ENCODE measurements around the gene GPC6.
"Not testable (repeated sequence)": the region's sequence is repeated elsewhere in the genome, so short reads cannot be mapped to it uniquely, and the experiment has no call there.

The GPC6 gene

DNA sequence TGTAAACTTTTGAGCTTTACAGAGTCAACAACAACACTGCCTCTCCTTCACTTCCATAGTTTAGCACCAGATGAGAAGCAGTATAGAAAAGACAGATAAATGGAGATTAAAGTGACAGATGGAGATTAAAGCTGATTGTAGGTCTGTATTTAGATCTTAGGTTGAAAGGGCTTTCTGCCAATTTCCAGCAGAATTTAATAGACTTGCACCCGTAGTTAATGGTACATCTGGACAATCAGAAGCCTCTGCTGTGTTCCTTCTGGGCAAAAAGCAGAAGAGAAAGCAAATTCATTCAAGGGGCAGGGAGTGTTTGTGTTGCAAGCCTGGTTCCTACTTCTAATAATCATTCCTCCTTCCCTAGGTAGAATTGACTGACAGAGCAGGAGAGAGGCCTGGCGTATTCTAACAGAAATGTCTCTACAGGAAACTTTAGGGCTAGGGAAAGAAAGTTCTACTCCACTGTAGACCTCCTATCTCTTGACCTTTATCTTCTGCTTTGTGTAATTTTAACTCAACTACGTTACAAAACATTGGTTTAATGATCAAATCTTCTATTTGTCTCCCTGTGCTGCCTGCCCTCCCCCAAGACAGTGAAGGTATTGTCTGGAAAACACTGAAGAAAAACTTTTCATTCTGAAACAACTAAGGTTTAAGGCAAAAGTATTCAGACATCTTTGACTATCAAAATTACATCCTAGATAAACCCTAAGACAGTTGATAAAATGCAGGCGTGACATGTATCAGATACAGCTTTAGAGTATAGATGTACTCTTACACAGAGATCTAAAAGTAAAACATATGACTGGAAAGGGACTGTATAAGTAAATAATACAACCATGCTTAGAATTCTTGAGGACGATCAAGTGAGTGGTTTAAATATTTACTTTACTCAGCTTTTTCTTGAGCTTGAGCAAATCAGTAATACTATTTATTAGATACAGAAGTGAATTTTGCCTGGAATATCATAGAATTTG lies 44.4 kb downstream of the GPC6 start:
- no peak for FAIRE-seq

DNA sequence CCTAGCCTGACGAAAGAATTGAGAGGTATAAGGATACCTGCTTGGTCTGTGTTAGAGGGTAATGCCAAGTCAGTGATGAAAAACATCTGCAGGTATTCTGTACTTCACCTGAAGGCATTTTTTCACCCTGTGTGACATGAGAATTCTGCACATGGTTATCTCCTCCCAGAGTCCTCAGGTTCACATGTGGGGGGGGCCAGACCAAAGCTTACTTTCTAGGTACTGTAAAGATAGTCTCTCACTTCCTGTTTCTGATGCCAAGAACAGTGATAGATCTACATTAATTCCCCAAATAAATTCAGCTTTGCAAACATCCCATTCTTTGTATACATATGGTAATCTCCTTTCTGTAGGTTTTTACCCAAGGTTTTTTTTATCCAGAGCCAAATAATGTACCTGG lies 53.4 kb downstream of the GPC6 start:
- no peak for FAIRE-seq

DNA sequence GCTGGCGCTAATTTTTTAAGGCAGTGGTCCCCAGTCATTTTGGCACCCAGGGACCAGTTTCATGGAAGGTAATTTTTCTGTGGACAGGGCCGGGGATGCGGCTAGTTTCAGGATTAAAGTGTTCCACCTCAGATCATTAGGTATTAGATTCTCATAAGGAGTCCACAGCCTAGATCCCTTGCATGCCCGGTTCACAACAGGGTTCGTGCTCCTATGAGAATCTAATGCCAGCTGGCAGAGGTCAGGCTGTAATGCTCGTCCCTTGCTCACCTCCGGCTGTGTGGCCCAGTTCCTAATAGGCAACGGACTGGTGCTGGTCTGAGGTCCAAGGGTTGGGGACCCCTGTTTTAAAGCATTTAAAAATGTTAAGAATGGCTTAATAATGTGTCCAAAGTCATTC lies 54.1 kb downstream of the GPC6 start:
- FAIRE-seq = no peak

DNA sequence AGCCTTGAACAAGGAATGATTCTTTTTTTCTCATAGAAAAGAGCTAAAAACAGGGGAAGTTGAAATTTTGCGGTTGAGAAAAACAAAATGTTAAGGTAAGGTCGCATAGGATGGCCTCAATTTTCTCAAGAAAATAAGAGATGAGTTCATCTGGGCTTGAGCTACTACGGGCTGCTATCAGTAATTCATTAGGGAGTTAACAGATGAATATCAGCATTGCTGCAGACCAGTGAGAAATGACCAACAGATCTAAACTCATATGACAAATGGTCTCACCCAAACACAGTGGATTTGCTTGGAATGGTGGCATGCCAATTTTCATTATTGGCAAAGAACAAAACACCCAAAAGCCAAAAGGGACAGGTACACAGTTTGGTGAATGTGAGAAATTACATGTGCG lies 56.6 kb downstream of the GPC6 start:
- FAIRE-seq = no peak

DNA sequence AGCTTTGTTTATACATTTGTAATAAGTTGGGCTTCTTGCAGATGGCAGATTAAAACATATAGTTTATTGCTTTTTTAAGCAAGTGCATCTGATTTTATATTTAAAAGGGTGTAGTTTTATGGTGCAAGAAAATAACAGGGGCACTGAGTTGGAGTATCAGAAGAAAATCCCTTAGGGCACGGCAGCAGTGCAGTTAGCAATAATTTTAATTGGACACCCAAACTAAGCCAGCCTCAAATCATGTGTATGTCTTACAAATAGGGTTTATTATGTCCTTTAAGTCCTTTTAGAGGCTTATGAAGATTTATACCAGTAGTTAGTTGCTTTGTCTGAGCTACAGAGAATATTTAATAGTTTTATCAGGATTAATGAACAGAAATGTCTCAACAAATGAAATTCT lies 57.5 kb downstream of the GPC6 start:
- FAIRE-seq = no peak

DNA sequence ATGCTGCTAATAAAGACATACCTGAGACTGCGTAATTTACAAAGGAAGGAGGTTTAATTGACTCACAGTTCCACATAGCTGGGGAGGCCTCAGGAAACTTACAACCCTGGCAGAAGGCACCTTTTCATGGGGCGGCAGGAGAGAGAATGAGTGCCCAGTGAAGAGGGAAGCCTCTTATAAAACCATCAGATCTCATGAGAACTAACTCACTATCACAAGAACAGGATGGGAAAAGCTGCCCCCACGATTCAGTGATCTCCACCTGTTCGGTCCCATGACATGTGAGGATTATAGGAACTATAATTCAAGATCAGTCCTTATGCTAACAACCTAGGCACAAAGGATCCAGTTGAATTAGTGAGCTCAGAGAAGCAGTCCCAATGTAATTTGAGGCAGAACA lies 59.4 kb downstream of the GPC6 start:
- no peak for FAIRE-seq

DNA sequence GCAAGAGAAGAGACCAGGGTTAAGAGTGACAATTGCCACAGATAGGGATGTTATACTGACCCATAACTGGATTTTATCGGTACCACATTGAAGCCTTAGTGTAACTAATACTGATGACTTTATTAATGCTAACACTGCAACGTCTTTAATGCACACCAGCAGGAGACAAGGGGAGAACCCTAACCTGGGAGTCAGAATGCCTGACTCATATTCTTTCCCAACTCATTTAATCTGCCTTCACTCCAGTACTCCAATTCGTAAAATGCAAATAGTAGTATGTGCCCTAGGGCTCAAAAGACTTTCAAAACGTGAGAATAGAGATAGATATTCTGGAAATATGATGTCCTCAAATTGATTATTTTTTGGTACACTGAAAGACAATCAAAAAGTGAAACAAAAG lies 62.4 kb downstream of the GPC6 start:
- FAIRE-seq = no peak

DNA sequence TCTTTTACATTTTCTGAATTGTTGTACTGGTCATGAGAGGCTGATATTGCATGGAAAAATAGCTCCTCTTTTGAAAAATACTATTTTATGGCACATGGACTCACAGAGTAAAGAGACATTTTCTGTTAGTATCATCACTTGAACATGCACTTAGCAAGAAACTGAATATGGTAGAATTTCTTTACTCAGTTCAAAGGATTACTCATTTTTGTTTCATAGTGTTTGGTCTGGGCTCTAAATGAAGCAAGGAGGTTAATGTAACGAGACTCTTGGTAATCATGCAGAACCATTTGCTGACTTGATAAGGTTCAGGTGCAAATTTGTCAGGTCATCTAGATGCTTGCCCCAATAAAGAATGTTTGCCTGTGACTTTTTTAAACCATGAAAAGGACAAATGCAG lies 63.2 kb downstream of the GPC6 start:
- FAIRE-seq = no peak

DNA sequence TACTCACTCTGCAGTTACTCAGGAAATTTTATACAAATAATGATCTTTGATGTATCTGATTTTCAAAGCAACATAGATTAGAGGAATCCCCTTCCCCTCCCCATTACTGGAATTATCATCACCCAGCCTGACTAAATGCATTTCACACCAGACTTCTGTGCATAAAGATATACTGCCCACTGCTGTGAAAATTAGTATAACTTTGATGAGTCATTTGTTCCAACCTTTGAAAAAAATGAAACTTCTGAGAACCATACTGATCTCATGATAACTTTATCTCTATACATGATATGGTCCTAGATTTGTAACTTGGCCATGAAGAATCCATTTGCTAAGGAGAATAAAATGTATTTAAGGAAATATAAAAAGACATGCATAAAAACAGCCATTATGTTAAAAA lies 63.9 kb downstream of the GPC6 start:
- no peak for FAIRE-seq

DNA sequence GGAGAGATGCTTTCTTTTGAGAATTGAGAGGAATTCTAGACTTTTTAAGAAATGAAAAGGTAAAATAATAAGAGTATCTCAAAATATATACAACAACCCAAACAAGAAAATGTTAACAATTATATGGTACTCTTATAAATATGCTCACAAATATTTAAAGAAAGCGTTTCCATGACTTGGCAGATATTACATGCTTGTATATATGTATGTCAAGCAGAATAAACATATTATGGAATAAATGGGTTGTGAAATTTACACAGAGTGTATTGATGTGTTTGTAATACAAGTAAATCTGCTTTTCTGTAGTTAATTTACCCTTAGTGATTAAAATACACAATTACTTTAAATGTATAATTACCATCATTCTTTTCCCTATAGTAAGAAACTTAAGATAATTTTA lies 65.8 kb downstream of the GPC6 start:
- FAIRE-seq = no peak

DNA sequence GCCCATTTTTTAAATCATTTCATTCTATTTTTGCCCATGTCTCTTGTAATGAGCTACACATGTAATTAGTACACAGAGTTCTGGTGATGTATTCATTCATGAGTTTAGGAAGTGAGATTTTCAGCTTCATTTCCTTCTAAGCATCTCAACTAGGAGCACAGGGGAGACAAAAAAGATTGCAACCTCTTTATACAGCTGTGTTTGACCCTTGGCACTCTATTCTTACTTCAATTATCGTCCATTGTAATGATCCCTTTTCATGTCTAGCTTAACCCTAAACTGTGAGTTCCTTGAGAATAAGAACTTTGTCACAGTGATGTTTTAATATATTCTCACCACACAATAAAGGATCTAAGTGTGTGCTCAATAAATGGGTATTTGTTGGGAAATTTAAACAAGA lies 67.1 kb downstream of the GPC6 start:
- no peak for FAIRE-seq

DNA sequence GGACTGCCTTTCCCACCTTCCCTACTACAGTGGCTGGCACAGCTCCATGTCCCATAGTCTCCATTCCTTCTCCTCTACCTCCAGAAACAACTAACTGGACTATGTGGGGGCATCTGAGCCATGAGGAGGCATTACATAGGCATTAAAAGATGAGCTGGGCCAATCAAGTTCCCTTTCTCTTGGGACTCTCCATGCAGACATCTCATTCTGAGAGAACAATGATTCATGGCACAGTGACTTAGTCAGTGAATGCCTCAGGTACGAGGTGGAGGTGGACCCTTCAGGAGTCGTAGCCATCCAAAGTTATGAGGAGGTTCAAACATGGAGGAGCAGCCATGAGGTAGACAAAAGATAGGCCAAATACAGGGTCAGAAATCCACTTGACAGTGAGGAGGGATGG lies 70.0 kb downstream of the GPC6 start:
- no peak for FAIRE-seq

DNA sequence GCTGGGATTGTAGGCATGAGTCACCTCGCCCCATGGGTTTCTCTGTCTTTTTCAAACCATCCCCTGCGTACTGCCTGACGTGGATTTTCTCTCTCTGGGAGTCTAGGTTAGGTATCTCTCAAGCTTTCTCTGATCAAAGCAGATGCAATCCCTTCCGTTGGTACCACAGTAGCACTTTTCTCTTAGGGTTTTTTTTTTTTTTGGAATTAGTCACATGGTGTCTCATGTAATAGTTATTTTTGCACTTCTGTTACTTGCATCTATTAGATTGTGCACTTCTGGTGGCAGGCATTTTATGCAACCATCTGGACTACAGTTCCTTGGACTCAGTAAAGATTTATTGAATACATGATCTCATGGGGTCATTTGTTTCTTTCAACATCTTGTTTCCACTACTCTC lies 72.1 kb downstream of the GPC6 start:
- no peak for FAIRE-seq

DNA sequence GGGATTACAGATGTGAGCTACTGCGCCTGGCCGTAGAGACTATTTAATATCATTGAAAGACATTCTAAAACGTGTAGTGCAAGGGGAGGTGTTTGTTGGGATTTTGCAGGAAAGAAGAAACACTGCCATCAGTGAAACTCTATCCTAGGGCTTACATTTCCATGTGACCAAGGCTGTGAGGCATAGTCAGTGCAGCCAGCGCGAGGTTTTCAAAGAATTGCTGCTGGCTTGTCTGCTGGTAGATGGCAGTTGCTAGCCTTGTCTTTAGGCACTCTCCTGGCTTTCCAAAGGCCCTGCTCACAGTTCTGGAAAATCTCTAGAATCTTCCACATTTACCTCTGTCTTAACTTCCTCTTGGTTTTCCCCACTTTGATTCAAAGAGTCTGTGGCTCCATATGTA lies 77.5 kb downstream of the GPC6 start:
- no peak for FAIRE-seq

DNA sequence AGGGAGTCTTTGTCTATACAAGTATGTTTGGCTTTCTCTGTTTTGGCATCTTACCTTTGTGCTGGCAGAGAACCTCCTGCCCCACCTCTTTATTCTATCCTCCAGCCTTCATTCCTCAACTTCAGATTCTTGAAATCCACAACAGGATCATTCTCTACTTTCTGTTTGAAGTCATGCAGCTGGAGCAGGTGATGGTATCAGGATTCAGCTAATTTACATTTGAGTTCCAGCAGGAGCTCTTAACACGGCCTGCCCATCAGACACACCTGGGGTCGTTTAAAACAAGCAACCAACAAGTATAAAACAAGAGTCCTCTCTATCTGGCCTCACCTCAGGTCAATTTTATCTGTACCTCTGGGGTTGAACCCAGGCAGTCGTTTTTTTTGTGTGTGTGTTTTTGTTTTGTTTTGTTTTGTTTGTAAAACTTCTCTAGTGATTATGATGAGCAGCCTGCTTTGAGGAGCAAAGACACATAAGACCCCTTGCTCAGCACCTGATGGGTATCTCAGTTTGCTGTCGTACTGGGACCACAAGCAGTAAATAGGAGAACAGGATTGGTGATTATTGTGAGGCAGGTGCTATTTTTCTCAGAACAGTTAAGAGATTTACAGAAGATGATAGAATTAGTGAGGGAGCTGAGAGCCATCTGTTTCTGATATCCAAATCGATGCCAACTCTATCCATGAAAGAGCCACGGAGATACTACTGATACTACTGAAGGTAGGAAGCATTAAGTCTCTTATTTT lies 78.4 kb downstream of the GPC6 start:
- no peak for FAIRE-seq

DNA sequence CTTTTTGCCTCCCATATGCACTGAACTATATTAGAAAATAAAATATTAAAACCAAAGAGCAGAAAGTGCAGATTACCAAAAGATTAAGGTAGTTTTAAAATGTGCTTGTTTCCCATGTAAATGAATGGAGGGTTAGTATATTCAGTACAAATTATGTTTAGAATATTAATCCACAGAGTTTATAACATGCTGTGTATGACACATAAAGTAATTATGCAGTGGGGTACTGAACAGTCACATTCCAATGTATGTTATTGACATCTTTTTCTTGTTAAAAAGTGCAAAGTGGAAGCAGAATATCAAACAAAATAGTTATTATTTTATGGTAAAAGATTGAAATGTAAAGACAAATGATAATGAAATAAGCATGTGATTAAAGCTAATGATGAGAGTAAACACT lies 79.3 kb downstream of the GPC6 start:
- FAIRE-seq = no peak

DNA sequence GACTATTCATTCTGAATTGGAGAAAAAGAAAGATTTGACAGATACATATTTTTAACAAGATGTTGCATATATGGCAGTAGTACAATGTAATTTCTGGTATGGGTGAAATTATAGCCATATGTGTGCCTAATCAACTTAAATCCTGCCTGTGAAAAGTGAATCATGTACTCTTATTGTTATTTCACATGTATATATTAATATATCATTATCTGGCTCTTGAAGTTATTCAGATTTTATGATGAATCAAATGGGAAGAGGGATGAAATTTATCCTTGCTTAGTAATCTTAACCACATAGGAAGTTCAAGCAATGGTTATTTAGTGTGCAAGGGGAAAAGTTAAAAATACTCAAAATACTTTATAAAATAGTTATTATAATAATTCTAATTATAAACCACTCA lies 80.5 kb downstream of the GPC6 start:
- no peak for FAIRE-seq

DNA sequence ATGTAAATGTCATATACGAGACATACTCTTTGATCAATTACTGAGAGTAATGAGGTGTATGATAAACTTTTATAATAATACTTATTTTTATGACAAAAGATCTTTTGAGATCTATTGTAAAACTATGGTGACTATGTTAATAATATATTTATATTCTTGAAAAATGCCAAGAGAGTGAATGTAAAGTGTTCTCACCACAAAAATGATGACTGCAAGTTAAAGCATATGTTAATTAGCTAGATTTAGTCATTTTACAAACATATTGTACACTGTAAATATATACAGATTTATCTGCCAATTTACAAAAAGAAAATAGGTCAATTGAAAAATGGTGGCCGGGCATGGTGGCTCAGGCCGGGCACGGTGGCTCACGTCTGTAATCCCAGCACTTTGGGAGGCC lies 81.0 kb downstream of the GPC6 start:
- FAIRE-seq = no peak

DNA sequence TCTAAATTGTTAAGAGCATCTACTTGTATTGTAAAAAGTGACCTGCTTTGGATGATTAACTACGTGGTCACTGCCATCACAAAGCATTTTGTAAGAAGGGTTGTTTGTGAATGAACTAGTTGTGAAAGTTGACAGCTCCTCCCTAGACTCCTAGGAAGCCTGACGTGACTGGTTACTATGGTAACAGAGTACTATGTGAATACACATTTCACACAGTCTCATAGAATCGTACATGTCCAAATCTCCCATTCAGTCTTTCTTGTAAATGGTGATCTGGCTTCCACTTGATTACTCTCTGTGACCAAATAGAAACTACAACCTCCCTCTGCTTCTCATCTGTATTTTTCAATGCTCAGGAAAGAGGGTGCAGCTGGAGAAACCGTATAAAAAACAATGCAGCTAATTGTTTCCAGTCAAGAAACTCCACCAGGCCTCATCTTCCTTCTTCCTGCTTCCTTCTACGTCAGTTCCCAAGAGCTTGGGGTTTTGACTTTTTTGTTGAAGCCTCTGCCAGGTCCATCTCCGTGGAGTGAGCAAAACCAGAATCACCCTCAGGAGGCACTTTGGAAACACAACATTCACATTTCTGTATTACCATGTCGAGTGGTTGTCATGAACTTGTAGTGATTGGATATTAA lies 83.4 kb downstream of the GPC6 start:
- no peak for FAIRE-seq

DNA sequence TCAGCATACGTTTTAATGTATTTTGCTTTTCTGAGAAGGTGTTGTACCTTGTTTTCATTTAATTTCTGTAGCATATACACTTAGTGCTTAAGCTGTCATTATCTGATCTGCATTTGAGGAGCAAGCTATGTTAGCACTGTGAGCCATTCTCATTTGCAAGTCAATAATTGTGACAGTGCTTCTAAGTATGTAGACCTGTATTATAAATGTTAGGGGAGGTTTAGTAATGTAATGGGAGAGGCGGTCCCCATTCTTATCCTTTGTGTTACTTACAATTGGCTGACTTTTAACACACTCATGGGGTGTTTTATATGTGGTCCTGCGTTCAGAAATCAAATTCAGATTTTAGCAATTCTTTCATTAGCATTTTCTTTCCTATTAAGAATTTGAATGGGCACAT lies 90.2 kb downstream of the GPC6 start:
- no peak for FAIRE-seq

DNA sequence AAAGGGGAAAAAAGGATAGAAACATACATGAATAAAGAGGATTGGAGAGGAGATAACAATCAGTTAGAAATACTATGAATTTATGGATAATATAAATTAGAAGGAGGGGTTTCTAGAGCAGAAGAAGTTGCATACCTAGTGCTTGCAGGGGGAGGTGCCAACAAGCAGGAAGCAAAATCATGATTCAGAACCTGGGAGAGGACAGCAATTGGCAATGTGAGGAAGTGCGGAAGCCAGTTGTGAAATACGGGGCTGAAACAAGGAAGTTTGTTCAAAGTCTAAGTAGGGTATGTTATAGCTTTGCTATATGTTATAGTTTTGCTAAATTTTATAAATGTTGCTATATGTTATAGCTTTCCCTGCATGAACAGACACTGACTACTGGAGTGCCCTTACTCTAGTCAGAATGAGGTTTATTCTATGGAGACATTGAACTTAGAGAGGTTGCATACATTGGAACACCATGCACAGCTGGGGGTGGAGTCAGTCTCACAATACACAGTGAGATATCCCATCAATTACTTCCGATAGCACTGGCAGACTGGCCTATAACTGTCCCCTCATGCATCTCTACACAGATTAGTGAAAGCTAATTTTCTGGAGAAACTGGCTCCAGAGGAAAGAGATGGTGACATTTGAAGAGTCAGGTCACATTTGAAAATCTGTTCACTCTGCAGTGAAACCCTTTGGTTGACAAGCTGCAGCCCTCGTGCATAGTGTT lies 92.1 kb downstream of the GPC6 start:
- no peak for FAIRE-seq

DNA sequence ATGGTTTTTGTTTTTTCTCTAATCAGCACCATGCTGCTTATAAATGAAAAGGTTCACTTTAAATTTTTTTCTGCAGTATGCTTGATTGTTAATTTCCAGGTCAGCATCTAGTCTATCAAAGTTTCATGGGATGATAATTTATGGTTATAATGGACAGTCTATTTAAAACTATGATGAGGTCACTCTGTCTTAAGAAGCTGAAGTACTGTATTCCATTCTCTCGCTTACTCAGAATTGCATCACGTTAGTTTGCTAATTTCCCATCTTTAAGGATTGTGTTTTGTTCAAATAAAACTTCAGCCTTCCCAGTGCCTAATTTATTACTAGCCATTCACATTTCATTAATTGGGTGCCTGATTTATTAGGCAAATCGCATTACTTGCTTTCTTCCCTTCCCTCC lies 94.3 kb downstream of the GPC6 start:
- no peak for FAIRE-seq

DNA sequence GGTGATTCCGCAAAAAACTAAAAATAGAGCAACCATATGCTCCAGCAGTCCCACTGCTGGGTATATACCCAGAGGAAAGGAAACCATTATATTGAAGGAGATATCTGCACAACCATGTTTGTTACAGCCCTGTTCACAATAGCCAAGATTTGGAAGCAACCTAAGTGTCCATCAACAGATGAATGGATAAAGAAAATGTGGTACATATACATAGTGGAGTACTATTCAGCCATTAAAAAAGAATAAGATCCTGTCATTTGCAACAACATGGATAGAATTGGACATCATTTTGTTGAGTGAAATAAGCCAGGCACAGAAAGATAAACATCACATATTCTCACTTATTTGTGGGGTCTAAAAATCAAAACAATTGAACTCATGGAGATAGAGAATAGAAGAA lies 97.3 kb downstream of the GPC6 start:
- FAIRE-seq = not testable (repeated sequence)
